ENCODE data around the gene RSRP1.

DNA sequence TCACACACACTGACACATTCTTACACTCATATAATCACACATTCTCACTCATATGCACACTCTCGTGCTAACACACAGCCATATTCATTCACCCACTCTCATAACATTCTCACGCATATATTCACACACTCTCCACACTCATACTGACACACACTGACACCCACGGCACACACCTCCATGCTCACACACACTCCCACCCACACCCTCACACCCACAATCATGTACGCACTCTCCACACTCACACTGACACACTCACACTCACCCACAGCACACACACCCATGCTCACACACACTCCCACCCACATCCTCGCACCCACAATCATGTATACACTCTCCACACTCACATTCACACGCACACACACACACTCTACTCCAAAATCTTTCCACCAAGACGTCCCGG, 53.2 kb downstream of the RSRP1 start:
- TF ChIP-seq SUZ12 (IDR thresholded peaks at IDR 0.05; ENCODE audit: extremely low read depth, insufficient read depth, insufficient read length) (no peak), ZNF274 (IDR thresholded peaks at IDR 0.05; ENCODE audit: low read depth, low read length) (no peak), YY1 (IDR thresholded peaks at IDR 0.05; ENCODE audit: insufficient read depth, insufficient read length) (no peak)
